ENCODE measurements around the gene ASB15. TPM values are rescaled to one million over a fixed set of nuclear protein-coding genes. Genes with fewer than 3 reads are reported as not detected.

ASB15 gene
- total RNA-seq, 3 donors from 2014 or later (not counting 1 experiment from before 2014, with no cell fraction given) = not detected

DNA sequence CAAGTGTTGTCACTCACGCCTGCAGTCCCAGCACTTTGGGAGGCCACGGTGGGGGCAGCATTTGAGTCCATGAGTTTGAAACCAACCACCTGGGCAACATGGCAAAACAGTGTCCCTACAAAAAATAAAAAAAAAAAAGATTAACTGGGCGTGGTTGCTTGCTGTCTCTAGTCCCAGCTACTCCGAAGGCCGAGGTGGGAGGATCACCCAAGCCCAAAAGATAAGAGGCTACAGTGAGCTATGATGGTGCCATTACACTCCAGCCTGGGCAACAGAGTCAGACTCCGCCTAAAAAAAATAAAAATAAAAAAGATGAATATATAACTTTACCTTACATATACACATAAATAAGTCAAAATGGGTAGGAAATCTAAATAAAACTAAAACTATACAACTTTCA is 51.5 kb downstream of the ASB15 start:
- no peak overlapping the region for H3K4me3 Mint-ChIP-seq
- Histone ChIP-seq H3K27ac (ENCODE audit: low read length) (no peak overlapping the region), H3K9me3 (ENCODE audit: control insufficient read depth, insufficient read depth, low read length) (no peaks in the 10 kb centered on the region), H3K4me1 (ENCODE audit: control insufficient read depth, insufficient read depth, low read length) (no peaks in the 10 kb centered on the region), H3K36me3 (ENCODE audit: control insufficient read depth, insufficient read depth, low read length) (no peaks in the 10 kb centered on the region), H3K4me3 (ENCODE audit: low read length) (no peak overlapping the region), H3K27me3 (ENCODE audit: control insufficient read depth, insufficient read depth, low read length) (no peaks in the 10 kb centered on the region)
- intact Hi-C loops (cut with micrococcal nuclease) = no loop called here
- H3K9me3 Mint-ChIP-seq = no peaks in the 10 kb centered on the region
- no peak overlapping the region for H3K27ac Mint-ChIP-seq
- no peaks in the 10 kb centered on the region for H3K36me3 Mint-ChIP-seq
- no peak for TF ChIP-seq CTCF (IDR thresholded peaks at IDR 0.05)
- H3K4me1 Mint-ChIP-seq = no peaks in the 10 kb centered on the region
- ATAC-seq = no peak
- no peak for DNase-seq
- 83% methylated on average over 5 of the region's 6 CpGs for WGBS (ENCODE audit: insufficient coverage)
- peaks cover 5 to 15% of the 10 kb centered on the region in 2 donors for H3K27me3 Mint-ChIP-seq (ENCODE audit: low read depth in 2 of 2)

- no peak within 1 kb of the TSS for H3K27ac Mint-ChIP-seq
- H3K27me3 ChIP-seq (ENCODE audit: control insufficient read depth, insufficient read depth, low read length) = no peaks in the 10 kb centered on the region
- no peak within 1 kb of the TSS for H3K4me3 ChIP-seq (ENCODE audit: low read length)
- H3K9me3 ChIP-seq (ENCODE audit: control insufficient read depth, insufficient read depth, low read length) = no peaks in the 10 kb centered on the region
- H3K9me3 Mint-ChIP-seq = no peaks in the 10 kb centered on the region
- no peak for DNase-seq
- no peaks in the 10 kb centered on the region for H3K4me1 Mint-ChIP-seq
- H3K36me3 Mint-ChIP-seq = no peaks in the 10 kb centered on the region
- ATAC-seq = no peak
- no peak for TF ChIP-seq CTCF (IDR thresholded peaks at IDR 0.05)
- 72% methylated on average over 6 of the region's 6 CpGs for WGBS (ENCODE audit: insufficient coverage)
- intact Hi-C loops (cut with micrococcal nuclease) = no loop called here
- H3K27me3 Mint-ChIP-seq (ENCODE audit: low read depth in 2 of 2) = peaks cover 3 to 27% of the 10 kb centered on the region in 2 donors
- no peaks in the 10 kb centered on the region for H3K4me1 ChIP-seq (ENCODE audit: control insufficient read depth, insufficient read depth, low read length)
- no peak within 1 kb of the TSS for H3K27ac ChIP-seq (ENCODE audit: low read length)
- no peak within 1 kb of the TSS for H3K4me3 Mint-ChIP-seq
- no peaks in the 10 kb centered on the region for H3K36me3 ChIP-seq (ENCODE audit: control insufficient read depth, insufficient read depth, low read length)
These were observed 54.0 kb downstream of the ASB15 start, which contains the start of gene LMOD2 for GRCh38 chr7:123655614-123656013. LMOD2 (plus strand) TSS chr7:123655866; CDS start chr7:123655964, 98 bp downstream.

DNA sequence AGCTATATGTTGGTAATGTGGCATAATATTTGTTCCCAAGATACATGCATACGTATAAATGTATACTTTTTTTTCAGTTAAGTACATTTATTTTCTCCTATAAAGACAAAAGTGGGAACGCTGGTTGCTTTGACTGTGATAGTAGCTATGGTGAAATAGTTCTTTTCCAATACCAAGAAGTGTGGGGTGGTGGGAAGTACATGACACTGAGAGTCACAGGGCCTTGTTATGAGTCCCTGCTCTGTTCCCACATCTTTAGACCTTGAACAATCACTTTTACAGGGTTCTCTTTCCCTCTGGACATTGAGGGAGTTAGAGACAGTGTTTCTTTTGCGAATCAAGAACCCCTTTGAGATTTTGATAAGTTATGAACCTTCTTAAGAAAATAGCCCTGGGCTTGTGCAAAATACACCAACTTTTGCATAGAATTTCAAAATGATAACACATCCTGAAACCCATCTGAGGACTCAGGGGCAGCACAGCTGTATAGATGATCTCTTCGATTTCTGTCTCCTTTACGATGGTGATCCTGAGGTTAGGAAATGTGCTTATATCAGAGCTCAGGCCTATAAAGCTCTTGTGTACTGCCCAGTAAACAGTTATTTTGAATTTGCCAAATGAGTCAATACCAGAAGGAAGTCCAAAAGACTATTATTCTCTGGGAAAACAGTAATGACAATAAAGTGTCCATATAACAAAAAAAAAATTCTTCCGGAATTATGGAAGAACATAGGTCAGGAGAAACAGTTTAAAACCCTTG is 55.1 kb downstream of the ASB15 start:
- Histone ChIP-seq H3K9me3 (ENCODE audit: control insufficient read depth, insufficient read depth, low read length) (no peaks in the 10 kb centered on the region), H3K27me3 (ENCODE audit: control insufficient read depth, insufficient read depth, low read length) (no peaks in the 10 kb centered on the region), H3K27ac (ENCODE audit: low read length) (no peak overlapping the region), H3K36me3 (ENCODE audit: control insufficient read depth, insufficient read depth, low read length) (no peaks in the 10 kb centered on the region), H3K4me1 (ENCODE audit: control insufficient read depth, insufficient read depth, low read length) (no peaks in the 10 kb centered on the region), H3K4me3 (ENCODE audit: low read length) (no peak overlapping the region)
- Mint-ChIP-seq H3K9me3 (no peaks in the 10 kb centered on the region), H3K4me3 (no peak overlapping the region), H3K27ac (no peak overlapping the region), H3K27me3 (ENCODE audit: low read depth in 2 of 2) (peaks cover 5 to 31% of the 10 kb centered on the region in 2 donors), H3K36me3 (no peaks in the 10 kb centered on the region), H3K4me1 (no peaks in the 10 kb centered on the region)
- DNase-seq (no peak), ATAC-seq (no peak)
- 94% methylated on average over 3 of the region's 6 CpGs for WGBS (ENCODE audit: insufficient coverage)
- intact Hi-C loops (cut with micrococcal nuclease) = no loop called here
- no peak for TF ChIP-seq CTCF (IDR thresholded peaks at IDR 0.05)

DNA sequence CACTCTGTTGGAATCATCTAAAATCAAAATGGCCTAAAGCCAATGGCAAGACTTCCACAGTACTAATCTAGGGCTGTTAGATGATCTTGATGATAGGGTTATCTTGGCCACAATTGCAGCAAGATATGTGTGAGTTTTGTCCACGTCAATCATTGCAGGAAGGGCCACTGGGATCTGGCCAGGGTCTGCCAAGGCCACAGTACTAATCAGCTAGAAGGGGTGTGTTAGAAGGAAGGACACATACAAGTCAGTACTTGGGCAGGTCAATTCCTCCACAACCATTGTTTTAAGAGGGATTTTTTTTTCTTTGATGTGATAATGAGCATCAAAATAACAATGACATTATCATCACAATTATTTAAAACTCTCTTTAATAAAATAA is 55.7 kb downstream of the ASB15 start:
- H3K27me3 ChIP-seq (ENCODE audit: control insufficient read depth, insufficient read depth, low read length) = no peaks in the 10 kb centered on the region
- no peak overlapping the region for H3K27ac ChIP-seq (ENCODE audit: low read length)
- no peaks in the 10 kb centered on the region for H3K36me3 Mint-ChIP-seq
- no peak overlapping the region for H3K27ac Mint-ChIP-seq
- H3K9me3 Mint-ChIP-seq = no peaks in the 10 kb centered on the region
- TF ChIP-seq CTCF (IDR thresholded peaks at IDR 0.05) = no peak
- intact Hi-C loops (cut with micrococcal nuclease) = no loop called here
- no peak overlapping the region for H3K4me3 ChIP-seq (ENCODE audit: low read length)
- H3K27me3 Mint-ChIP-seq (ENCODE audit: low read depth in 2 of 2) = peaks cover 7 to 37% of the 10 kb centered on the region in 2 donors
- no peaks in the 10 kb centered on the region for H3K4me1 ChIP-seq (ENCODE audit: control insufficient read depth, insufficient read depth, low read length)
- no peak overlapping the region for H3K4me3 Mint-ChIP-seq
- H3K4me1 Mint-ChIP-seq = no peaks in the 10 kb centered on the region
- no peak for ATAC-seq
- H3K36me3 ChIP-seq (ENCODE audit: control insufficient read depth, insufficient read depth, low read length) = no peaks in the 10 kb centered on the region
- H3K9me3 ChIP-seq (ENCODE audit: control insufficient read depth, insufficient read depth, low read length) = no peaks in the 10 kb centered on the region
- WGBS (ENCODE audit: insufficient coverage) = 89% methylated on average over 1 of the region's 1 CpG
- DNase-seq = no peak
